ENCODE data around the gene PVR. TPM values are rescaled to one million over a fixed set of nuclear protein-coding genes. Genes with fewer than 3 reads are reported as not detected.
"Not testable (repeated sequence)": the region's sequence is repeated elsewhere in the genome, so short reads cannot be mapped to it uniquely, and the experiment has no call there.

The PVR gene
- total RNA-seq, 1 donor from 2014 or later, result 49.1 TPM

DNA sequence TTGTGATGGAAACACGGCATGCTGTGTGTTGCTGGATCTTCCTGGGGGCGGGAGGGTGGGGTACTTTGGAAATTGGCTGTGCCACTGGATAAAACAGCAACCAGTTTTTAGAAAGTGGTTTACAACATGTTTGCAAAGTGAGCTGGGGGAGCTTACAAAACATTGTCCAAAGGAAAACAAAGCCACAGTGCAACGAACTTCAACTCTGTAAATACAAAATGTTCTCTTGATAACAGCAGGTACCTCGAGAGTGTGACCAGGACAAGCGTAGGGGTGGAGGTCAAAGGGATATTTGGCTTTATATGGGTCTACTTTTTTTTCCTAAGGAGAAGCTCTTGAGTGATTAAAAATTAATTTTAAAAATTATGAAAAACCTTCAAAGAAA is 27.9 kb upstream of the PVR start:
- no peak for ATAC-seq
- DNase-seq (ENCODE audit: low spot score), result no peak
- intact Hi-C loops (cut with DNase I), result no loop called here

DNA sequence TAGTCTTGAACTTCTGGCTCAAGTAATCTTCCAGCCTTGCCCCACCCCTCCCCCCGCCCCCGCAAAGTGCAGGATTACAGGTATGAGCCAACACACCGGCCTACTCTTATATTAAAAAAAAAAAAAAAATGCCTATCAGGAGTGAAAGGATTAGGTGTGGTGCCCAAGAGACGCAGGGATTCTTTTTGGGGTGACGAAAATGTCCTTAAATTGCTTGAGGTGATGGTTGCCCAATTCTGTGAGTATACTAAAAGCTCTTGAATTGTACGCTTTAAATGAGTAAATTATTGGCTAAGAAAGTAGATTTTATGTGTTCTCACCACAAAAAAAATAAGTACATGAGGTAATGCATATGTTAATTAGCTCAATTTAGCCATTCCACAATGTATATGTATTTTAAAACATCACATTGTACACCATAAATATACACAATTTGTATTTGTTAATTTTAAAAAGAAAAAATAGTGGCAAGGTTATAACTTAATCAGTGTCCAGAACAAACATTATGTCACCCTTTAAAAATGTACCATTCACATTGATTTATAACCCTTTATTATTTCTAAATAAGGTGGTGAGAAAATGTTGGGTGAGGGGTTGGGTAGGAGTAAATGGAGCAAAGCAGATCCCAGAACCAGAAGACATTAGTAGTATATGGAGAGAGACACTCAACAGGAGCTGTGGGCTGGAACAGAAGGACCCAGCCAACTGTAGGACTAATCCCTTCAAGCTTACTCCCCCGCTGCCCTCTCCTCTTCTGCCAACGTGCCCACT is 26.4 kb upstream of the PVR start:
- DNase-seq (ENCODE audit: low spot score) (no peak), ATAC-seq (no peak)
- intact Hi-C loops (cut with DNase I), result no loop called here

DNA sequence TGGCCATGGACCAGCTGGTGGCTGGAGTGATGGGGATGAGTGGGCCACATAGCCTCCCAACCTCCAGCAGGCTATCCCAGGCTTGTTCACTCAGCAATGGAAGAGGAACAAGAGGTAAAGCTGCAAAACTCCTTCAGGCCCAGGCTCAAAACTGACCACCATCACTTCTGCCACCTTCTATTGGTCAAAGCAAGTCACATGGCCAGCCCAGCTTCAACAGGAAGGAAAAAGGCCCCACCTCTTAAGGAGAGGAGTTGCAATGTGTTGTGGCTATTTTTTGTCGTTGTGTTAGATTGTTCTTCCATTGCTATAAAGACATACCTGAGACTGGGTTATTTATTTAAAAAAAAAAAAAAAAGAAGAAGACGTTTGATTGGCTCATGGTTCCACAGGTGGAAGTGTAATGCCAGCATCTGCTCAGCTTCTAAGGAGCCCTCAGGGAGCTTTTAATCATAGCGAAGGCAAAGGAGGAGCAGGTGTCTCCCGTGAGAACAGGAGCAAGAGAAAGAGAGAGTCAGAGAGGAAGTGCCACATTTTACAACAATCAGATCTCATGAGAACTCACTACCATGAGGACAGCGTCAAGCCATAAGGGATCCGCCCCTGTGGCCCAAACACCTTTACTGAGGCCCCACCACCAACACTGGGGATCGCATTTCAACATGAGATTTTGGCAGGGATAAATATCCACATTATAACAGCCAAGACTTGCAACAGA is 24.9 kb upstream of the PVR start:
- ATAC-seq, result no peak
- intact Hi-C loops (cut with DNase I), result no loop called here

DNA sequence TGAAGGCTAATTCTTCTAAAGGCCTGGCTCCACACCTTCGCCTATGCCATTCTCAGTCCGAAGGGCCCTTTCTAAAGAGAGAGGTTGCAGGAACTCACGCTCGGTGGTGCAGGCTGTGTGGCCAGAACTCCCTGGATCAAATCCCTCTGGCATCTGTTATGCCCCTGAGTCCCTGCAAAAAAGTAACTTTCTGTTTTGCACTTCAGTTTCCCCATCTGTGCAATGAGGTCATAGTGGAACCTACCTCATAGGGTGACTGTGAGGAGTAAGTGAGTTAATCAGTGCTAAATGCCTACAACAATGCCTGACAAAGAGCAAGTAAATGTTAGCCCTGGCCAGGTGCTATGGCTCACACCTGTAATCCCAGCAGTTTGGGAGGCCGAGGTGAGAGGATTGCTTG is 23.0 kb upstream of the PVR start:
- no peak for DNase-seq (ENCODE audit: low spot score)
- intact Hi-C loops (cut with DNase I), result no loop called here
- ATAC-seq, result no peak

More for the DNA sequence above, 24.9 kb upstream of the PVR start:
- DNase-seq (ENCODE audit: low spot score), result no peak

DNA sequence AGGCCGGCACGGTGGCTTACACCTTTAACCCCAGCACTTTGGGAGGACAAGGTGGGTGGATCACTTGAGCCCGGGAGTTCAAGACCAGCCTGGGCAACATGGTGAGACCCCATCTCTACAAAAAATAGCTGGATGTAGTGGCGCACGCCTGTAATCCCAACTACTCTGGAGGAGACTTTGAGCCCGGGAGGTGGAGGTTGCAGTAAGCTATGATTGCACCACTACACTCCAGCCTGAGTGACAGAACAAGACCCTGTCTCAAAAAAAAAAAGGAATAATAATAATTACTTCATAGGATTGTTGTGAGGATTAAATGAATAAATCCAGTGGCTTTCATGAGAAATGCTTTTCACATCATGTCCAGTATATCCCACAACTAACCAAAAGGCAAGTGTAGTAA is 22.3 kb upstream of the PVR start:
- no peak for ATAC-seq
- no peak for DNase-seq (ENCODE audit: low spot score)
- intact Hi-C loops (cut with DNase I), result no loop called here

DNA sequence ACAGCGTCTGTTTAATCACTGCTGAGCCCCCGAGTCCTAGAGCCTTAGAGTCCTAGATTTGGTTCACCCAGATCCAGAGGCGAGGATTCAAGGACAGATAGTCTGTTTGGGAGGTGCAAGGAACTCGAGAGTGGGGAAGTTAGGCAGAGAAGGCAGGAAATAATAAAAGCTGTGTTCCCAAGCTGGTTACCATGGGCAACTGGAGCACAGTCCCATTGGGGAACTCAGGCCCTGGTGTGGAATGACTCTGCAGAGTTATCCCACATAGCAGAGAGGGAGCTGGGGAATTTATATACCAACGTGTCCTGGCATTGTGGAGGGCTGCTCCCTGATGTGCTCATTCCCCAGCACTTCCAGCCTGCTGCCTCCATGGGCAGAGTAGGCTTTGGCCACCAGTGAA is 20.6 kb upstream of the PVR start:
- intact Hi-C loops (cut with DNase I), result no loop called here
- DNase-seq (ENCODE audit: low spot score) (no peak), ATAC-seq (peak; percentile 38)

DNA sequence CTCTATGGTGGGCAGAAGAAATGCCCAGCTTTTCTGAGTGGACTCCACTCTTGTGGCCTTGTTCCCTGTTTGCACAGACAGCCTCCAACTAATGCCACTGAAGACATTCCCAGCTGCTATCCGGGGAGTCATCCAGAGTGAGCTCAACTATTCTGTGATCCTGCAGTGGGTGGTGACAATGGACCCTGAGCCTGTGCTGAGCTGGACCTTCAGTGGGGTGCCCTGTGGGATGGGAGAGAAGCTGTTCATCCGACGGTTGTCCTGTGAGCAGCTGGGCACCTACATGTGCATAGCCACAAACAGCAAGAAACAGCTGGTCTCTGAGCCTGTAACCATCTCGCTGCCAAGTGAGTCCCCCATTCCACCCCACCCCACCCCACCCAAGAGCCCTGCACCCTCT is 20.1 kb upstream of the PVR start:
- DNase-seq (ENCODE audit: low spot score), result no peak
- ATAC-seq, result no peak
- intact Hi-C loops (cut with DNase I), result no loop called here

GRCh38 chr19:44624840-44625354 is 18.8 kb upstream of the PVR start:
- DNase-seq (ENCODE audit: low spot score) (no peak), ATAC-seq (no peak)
- intact Hi-C loops (cut with DNase I), result no loop called here

- DNase-seq (ENCODE audit: low spot score); intact Hi-C loops (cut with DNase I); ATAC-seq: not testable (repeated sequence)
These were observed 18.1 kb upstream of the PVR start for GRCh38 chr19:44625637-44626036.

DNA sequence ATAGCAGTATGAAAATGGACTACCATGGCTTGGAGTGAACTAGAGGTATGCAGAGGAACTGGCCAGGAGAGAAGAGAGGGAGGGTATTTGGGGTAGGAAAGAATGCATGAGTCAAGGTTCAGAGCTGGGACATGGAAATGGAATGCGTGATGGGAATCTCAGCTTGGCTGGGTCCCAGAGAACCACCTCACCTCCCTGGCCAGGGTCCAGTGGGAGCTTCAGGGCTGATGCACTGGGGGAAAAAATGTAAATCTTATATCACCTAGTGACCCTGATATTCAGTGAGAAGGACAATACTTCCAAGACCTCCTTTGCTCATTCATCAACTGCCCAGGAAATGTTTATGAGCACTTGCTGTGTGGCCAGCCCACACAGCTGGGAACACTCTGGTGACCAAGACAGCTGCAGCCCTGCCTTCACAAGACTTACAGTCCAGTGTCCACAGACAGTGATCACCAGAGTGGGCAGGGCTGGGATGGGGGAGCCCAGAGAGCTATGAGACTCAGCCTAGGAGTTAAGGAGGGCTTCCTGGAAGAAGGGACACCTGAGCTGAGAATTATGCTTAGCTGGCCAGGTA is 17.6 kb upstream of the PVR start:
- peak; percentile 49 for ATAC-seq
- DNase-seq (ENCODE audit: low spot score), result no peak
- intact Hi-C loops (cut with DNase I), result no loop called here

DNA sequence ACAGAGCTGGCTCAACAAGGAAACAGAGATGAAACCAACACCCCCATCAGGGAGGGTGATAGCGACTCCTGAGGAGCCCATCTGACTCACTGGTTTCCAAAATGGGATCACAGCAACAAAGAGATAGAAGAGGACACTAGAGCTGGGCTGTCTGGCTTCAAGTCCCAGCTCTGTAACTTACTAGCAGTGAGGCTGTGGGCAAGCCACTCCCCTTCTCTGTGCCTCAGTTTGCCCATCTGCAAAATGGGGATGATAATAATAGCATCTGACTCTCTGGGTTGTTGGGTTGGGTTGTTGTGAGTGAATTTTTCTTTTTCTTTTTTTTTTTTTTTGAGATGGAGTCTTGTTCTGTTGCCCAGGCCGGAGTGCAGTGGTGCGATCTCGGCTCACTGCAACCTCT is 16.1 kb upstream of the PVR start:
- ATAC-seq (no peak), DNase-seq (ENCODE audit: low spot score) (no peak)
- intact Hi-C loops (cut with DNase I), result no loop called here

GRCh38 chr19:44628793-44629192 is 14.9 kb upstream of the PVR start:
- DNase-seq (ENCODE audit: low spot score), result no peak

GRCh38 chr19:44631611-44632010 is 12.1 kb upstream of the PVR start:
- intact Hi-C loops (cut with DNase I); ATAC-seq; DNase-seq (ENCODE audit: low spot score): not testable (repeated sequence)

More at GRCh38 chr19:44628793-44629192, 14.9 kb upstream of the PVR start:
- intact Hi-C loops (cut with DNase I), result no loop called here
- ATAC-seq, result no peak

GRCh38 chr19:44634058-44634457 is 9.7 kb upstream of the PVR start:
- intact Hi-C loops (cut with DNase I); ATAC-seq; DNase-seq (ENCODE audit: low spot score): not testable (repeated sequence)

- DNase-seq (ENCODE audit: low spot score) (no peak), ATAC-seq (no peak)
- intact Hi-C loops (cut with DNase I), result no loop called here
These were observed 8.9 kb upstream of the PVR start for GRCh38 chr19:44634785-44635184.

- DNase-seq (ENCODE audit: low spot score) (no peak), ATAC-seq (no peak)
- intact Hi-C loops (cut with DNase I), result no loop called here
These were observed 7.9 kb upstream of the PVR start for GRCh38 chr19:44635581-44636438.

- ATAC-seq, result no peak
- no peak for DNase-seq (ENCODE audit: low spot score)
- intact Hi-C loops (cut with DNase I), result no loop called here
These were observed 7.0 kb upstream of the PVR start for GRCh38 chr19:44636439-44637389.

- ATAC-seq (no peak), DNase-seq (ENCODE audit: low spot score) (no peak)
- intact Hi-C loops (cut with DNase I), result no loop called here
These were observed 6.3 kb upstream of the PVR start for GRCh38 chr19:44637390-44637764.

Measured in sciatic nerve (tissue), 2 donors.